Measurements from ENCODE around the gene KRTAP10-11. TPM values are rescaled to one million over a fixed set of nuclear protein-coding genes. Genes with fewer than 3 reads are reported as not detected.

The KRTAP10-11 gene
- total RNA-seq, 1 experiment from 2014 or later: not detected

DNA sequence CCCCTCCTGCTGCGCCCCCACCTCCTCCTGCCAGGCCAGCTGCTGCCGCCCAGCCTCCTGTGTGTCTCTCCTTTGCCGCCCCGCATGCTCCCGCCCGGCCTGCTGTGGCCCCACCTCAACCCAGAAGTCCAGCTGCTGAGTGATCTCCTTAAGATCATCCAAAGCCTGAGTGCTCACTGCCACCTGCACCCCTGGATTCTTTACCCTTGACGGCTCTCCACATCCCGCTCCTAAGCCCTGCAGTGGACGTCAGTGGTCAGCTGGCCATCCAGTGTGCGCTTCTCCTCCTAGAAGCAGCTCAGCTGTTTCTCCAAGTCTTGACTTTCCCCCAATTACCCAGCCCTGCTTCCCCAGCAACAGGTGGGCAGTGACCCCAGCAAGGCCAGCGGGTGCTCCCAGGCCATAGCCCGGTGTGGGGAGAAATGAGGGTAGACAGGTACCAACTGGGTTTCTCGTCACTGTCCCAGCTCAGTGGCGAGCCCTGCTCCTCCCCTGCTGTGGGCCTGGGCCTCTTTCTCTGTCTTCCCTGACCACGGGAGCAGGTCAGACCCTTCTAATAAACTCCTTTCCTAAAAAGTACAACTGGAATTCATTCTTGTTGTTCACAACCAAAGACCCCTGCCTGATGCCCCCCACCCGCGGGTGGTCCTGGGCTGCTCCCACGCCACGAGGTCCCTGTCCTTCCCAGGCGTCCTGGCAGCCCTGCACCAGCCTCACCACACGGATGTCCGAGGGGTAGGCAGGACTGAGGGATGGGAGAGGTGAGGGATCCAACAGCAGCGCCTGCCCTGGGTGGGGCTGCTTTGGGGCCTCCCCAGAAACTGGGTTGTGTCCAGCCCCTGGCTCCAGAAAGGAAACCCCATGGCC, 44.4 kb upstream of the KRTAP10-11 start (continued):
- TF ChIP-seq, protein P1, sequence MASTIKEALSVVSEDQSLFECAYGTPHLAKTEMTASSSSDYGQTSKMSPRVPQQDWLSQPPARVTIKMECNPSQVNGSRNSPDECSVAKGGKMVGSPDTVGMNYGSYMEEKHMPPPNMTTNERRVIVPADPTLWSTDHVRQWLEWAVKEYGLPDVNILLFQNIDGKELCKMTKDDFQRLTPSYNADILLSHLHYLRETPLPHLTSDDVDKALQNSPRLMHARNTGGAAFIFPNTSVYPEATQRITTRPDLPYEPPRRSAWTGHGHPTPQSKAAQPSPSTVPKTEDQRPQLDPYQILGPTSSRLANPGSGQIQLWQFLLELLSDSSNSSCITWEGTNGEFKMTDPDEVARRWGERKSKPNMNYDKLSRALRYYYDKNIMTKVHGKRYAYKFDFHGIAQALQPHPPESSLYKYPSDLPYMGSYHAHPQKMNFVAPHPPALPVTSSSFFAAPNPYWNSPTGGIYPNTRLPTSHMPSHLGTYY (CRISPR knock-in tag; IDR thresholded peaks at IDR 0.05): no peak

- no peaks in the 10 kb centered on the region; the same call in 1 of the 2 replicates for H3K36me3 Mint-ChIP-seq
- H3K27ac Mint-ChIP-seq: no peak overlapping the region
- H3K4me1 Mint-ChIP-seq: peaks cover 28% of the 10 kb centered on the region
- TF ChIP-seq GRHL2 (CRISPR knock-in tag; IDR thresholded peaks at IDR 0.05; ENCODE audit: insufficient replicate concordance, severe bottlenecking): no peak
- no peak for TF ChIP-seq ZNF232 (CRISPR knock-in tag; IDR thresholded peaks at IDR 0.05)
- no peak for TF ChIP-seq ZNF396 (CRISPR knock-in tag; IDR thresholded peaks at IDR 0.05; ENCODE audit: borderline replicate concordance)
- no peak for TF ChIP-seq ZSCAN18 (CRISPR knock-in tag; IDR thresholded peaks at IDR 0.05)
- no peak for TF ChIP-seq ATF1 (CRISPR knock-in tag; IDR thresholded peaks at IDR 0.05)
- TF ChIP-seq, protein P2, sequence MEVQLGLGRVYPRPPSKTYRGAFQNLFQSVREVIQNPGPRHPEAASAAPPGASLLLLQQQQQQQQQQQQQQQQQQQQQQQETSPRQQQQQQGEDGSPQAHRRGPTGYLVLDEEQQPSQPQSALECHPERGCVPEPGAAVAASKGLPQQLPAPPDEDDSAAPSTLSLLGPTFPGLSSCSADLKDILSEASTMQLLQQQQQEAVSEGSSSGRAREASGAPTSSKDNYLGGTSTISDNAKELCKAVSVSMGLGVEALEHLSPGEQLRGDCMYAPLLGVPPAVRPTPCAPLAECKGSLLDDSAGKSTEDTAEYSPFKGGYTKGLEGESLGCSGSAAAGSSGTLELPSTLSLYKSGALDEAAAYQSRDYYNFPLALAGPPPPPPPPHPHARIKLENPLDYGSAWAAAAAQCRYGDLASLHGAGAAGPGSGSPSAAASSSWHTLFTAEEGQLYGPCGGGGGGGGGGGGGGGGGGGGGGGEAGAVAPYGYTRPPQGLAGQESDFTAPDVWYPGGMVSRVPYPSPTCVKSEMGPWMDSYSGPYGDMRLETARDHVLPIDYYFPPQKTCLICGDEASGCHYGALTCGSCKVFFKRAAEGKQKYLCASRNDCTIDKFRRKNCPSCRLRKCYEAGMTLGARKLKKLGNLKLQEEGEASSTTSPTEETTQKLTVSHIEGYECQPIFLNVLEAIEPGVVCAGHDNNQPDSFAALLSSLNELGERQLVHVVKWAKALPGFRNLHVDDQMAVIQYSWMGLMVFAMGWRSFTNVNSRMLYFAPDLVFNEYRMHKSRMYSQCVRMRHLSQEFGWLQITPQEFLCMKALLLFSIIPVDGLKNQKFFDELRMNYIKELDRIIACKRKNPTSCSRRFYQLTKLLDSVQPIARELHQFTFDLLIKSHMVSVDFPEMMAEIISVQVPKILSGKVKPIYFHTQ (CRISPR knock-in tag; IDR thresholded peaks at IDR 0.05): no peak
- no peak for TF ChIP-seq ZNF138 (CRISPR knock-in tag; conservative IDR thresholded peaks at IDR 0.05)
- no peak for TF ChIP-seq ZNF532 (CRISPR knock-in tag; IDR thresholded peaks at IDR 0.05; ENCODE audit: borderline replicate concordance)
- TF ChIP-seq, protein P3, sequence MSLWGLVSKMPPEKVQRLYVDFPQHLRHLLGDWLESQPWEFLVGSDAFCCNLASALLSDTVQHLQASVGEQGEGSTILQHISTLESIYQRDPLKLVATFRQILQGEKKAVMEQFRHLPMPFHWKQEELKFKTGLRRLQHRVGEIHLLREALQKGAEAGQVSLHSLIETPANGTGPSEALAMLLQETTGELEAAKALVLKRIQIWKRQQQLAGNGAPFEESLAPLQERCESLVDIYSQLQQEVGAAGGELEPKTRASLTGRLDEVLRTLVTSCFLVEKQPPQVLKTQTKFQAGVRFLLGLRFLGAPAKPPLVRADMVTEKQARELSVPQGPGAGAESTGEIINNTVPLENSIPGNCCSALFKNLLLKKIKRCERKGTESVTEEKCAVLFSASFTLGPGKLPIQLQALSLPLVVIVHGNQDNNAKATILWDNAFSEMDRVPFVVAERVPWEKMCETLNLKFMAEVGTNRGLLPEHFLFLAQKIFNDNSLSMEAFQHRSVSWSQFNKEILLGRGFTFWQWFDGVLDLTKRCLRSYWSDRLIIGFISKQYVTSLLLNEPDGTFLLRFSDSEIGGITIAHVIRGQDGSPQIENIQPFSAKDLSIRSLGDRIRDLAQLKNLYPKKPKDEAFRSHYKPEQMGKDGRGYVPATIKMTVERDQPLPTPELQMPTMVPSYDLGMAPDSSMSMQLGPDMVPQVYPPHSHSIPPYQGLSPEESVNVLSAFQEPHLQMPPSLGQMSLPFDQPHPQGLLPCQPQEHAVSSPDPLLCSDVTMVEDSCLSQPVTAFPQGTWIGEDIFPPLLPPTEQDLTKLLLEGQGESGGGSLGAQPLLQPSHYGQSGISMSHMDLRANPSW (CRISPR knock-in tag; conservative IDR thresholded peaks at IDR 0.05; ENCODE audit: low read depth): no peak
- no peak for TF ChIP-seq E2F4 (CRISPR knock-in tag; IDR thresholded peaks at IDR 0.05; ENCODE audit: borderline replicate concordance, low read depth)
- no peak for TF ChIP-seq HMGA2 (CRISPR knock-in tag; IDR thresholded peaks at IDR 0.05)
- no peak for TF ChIP-seq E2F5 (CRISPR knock-in tag; IDR thresholded peaks at IDR 0.05)
- TF ChIP-seq EMX1 (CRISPR knock-in tag; IDR thresholded peaks at IDR 0.05): no peak
- ChIA-PET POLR2A (no interaction called here), CTCF (interaction anchor here (0.9 kb wide), 1 partner anchor 92 kb away, joined by 3 read pairs; no protein-coding TSS in a partner anchor)
- no peak for DNase-seq (ENCODE audit: low spot score)
- ATAC-seq: no peak
- no peak overlapping the region for H3K4me3 Mint-ChIP-seq
- H3K27me3 Mint-ChIP-seq (ENCODE audit: low read depth): no peaks in the 10 kb centered on the region; the same call in 1 of the 2 replicates
- H3K9me3 Mint-ChIP-seq: peaks cover 25% of the 10 kb centered on the region
Measured at GRCh38 chr21:44602463-44602850, 43.8 kb upstream of the KRTAP10-11 start.
